H9 (cell line): ENCODE measurements around the gene ZNF775. TPM values are rescaled to one million over a fixed set of nuclear protein-coding genes. Genes with fewer than 3 reads are reported as not detected.

Experiments
- DNase-seq: peaks from one replicate; pipeline ENCODE4 v3.0.0-alpha.2; 2017
- H2AFZ ChIP-seq: one replicate; pipeline ENCODE4 v1.6.1; 2013; ENCODE audit warnings: mild to moderate bottlenecking, low read length, control low read depth, moderate library complexity
- H2AK5ac ChIP-seq: 2 replicates; pipeline ENCODE4 v1.6.1; 2013; ENCODE audit warnings: low read length, control low read depth, mixed read lengths; ENCODE audit not compliant: insufficient read length
- H2BK120ac ChIP-seq: one replicate; pipeline ENCODE4 v1.6.1; 2013; ENCODE audit warnings: low read depth, mild to moderate bottlenecking, low read length, control low read depth, inconsistent platforms; ENCODE audit not compliant: poor library complexity, severe bottlenecking
- H2BK12ac ChIP-seq: 2 replicates; pipeline ENCODE4 v1.6.1; 2013; ENCODE audit warnings: low read length, control low read depth, mixed read lengths, low read depth; ENCODE audit not compliant: insufficient read length
- H2BK15ac ChIP-seq: 2 replicates; pipeline ENCODE4 v1.6.1; 2013; ENCODE audit warnings: low read depth, low read length, control low read depth
- H2BK20ac ChIP-seq: one replicate; pipeline ENCODE4 v1.6.1; 2013; ENCODE audit warnings: low read depth, mild to moderate bottlenecking, low read length, control low read depth, inconsistent platforms; ENCODE audit not compliant: poor library complexity, severe bottlenecking
- H2BK5ac ChIP-seq: 2 replicates; pipeline ENCODE4 v1.6.1; 2013; ENCODE audit warnings: low read length, control low read depth, mixed read lengths; ENCODE audit not compliant: insufficient read length
- H3K14ac ChIP-seq: 2 replicates; pipeline ENCODE4 v1.6.1; 2013; ENCODE audit warnings: low read length, control low read depth; ENCODE audit not compliant: insufficient read depth
- H3K18ac ChIP-seq: 2 replicates; pipeline ENCODE4 v1.6.1; 2013; ENCODE audit warnings: low read depth, mild to moderate bottlenecking, mixed read lengths, low read length, control low read depth; ENCODE audit not compliant: insufficient read length
- H3K23ac ChIP-seq: 2 replicates; pipeline ENCODE4 v1.6.1; 2013; ENCODE audit warnings: low read length, control low read depth, mixed read lengths, low read depth; ENCODE audit not compliant: insufficient read length
- H3K23me2 ChIP-seq: 2 replicates; pipeline ENCODE4 v1.6.1; 2013; ENCODE audit warnings: low read depth, mild to moderate bottlenecking, mixed read lengths, low read length, control low read depth; ENCODE audit not compliant: insufficient read length, poor library complexity, severe bottlenecking
- H3K27ac ChIP-seq: 2 replicates; pipeline ENCODE4 v1.5.1; 2013; ENCODE audit warnings: low read length, control low read depth, mixed read lengths, low read depth; ENCODE audit not compliant: insufficient read length
- H3K27me3 ChIP-seq: 2 replicates; pipeline ENCODE4 v1.6.1; 2013; ENCODE audit warnings: low read length, control low read depth, inconsistent platforms; ENCODE audit not compliant: insufficient read depth
- H3K4ac ChIP-seq: 2 replicates; pipeline ENCODE4 v1.6.1; 2013; ENCODE audit warnings: low read depth, mild to moderate bottlenecking, control low read depth, inconsistent platforms, low read length, moderate library complexity
- H3K4me1 ChIP-seq: 2 replicates; pipeline ENCODE4 v1.6.1; 2013; ENCODE audit warnings: low read length, control low read depth, inconsistent platforms; ENCODE audit not compliant: insufficient read depth
- H3K4me2 ChIP-seq: 2 replicates; pipeline ENCODE4 v1.6.1; 2013; ENCODE audit warnings: low read length, control low read depth, mixed read lengths; ENCODE audit not compliant: insufficient read length, insufficient read depth
- H3K56ac ChIP-seq: 2 replicates; pipeline ENCODE4 v1.6.1; 2013; ENCODE audit warnings: low read depth, mild to moderate bottlenecking, mixed read lengths, low read length, control low read depth; ENCODE audit not compliant: insufficient read length
- H3K79me1 ChIP-seq: 2 replicates; pipeline ENCODE4 v1.6.1; 2013; ENCODE audit warnings: low read depth, mild to moderate bottlenecking, moderate library complexity, low read length, control low read depth, inconsistent platforms; ENCODE audit not compliant: insufficient read depth, poor library complexity, severe bottlenecking
- H3K79me2 ChIP-seq: 2 replicates; pipeline ENCODE4 v1.6.1; 2013; ENCODE audit warnings: low read length, control low read depth, inconsistent platforms; ENCODE audit not compliant: insufficient read depth
- H3K9ac ChIP-seq: 2 replicates; pipeline ENCODE4 v1.6.1; 2013; ENCODE audit warnings: low read length, control low read depth, mixed read lengths; ENCODE audit not compliant: insufficient read length; ENCODE audit errors: extremely low read depth
- H3K9me3 ChIP-seq: one replicate; pipeline ENCODE4 v1.6.1; 2013; ENCODE audit warnings: low read depth, low read length, inconsistent platforms; ENCODE audit not compliant: control insufficient read depth
- H3T11ph ChIP-seq: one replicate; pipeline ENCODE4 v1.6.1; 2013; ENCODE audit warnings: mild to moderate bottlenecking, low read length, control low read depth, inconsistent platforms
- H4K20me1 ChIP-seq: one replicate; pipeline ENCODE4 v1.6.1; 2013; ENCODE audit not compliant: control insufficient read depth, insufficient read length, insufficient read depth
- H4K5ac ChIP-seq: 2 replicates; pipeline ENCODE4 v1.6.1; 2013; ENCODE audit warnings: low read depth, mild to moderate bottlenecking, mixed read lengths, low read length, control low read depth; ENCODE audit not compliant: insufficient read length
- H4K8ac ChIP-seq: replicated peaks from 2 replicates; pipeline ENCODE4 v1.6.1; 2013; ENCODE audit warnings: low read length, control low read depth, mixed read lengths, low read depth; ENCODE audit not compliant: insufficient read length
- H4K91ac ChIP-seq: 2 replicates; pipeline ENCODE4 v1.6.1; 2013; ENCODE audit warnings: low read depth, mild to moderate bottlenecking, moderate library complexity, mixed read lengths, low read length, control low read depth; ENCODE audit not compliant: insufficient read length
- H3K27ac Mint-ChIP-seq, 3 experiments: 2 replicates in 2 of 3; 3 replicates in 1 of 3; pipeline ENCODE4 v1.8.0; 2020 to 2021; ENCODE audit warnings: mixed read lengths in 3 of 3, mild to moderate bottlenecking in 1 of 3, moderate library complexity in 1 of 3
- H3K27me3 Mint-ChIP-seq: 2 replicates; pipeline ENCODE4 v1.8.0; 2021; ENCODE audit warnings: low read depth, mild to moderate bottlenecking, moderate library complexity, mixed read lengths
- H3K36me3 Mint-ChIP-seq, 3 experiments: 2 replicates in 2 of 3; 3 replicates in 1 of 3; pipeline ENCODE4 v1.8.0; 2020 to 2021; ENCODE audit warnings: low read depth in 3 of 3, mixed read lengths in 3 of 3; ENCODE audit not compliant: insufficient read depth in 1 of 3
- H3K4me1 Mint-ChIP-seq, 2 experiments: 2 replicates each; pipeline ENCODE4 v1.8.0; 2020; ENCODE audit warnings: mixed read lengths in 2 of 2
- H3K4me3 Mint-ChIP-seq, 2 experiments: 2 replicates in 1 of 2; 3 replicates in 1 of 2; pipeline ENCODE4 v1.8.0; 2020 to 2021; ENCODE audit warnings: mild to moderate bottlenecking in 2 of 2, mixed read lengths in 2 of 2, moderate library complexity in 1 of 2
- H3K9me3 Mint-ChIP-seq, 2 experiments: 2 replicates in 1 of 2; 3 replicates in 1 of 2; pipeline ENCODE4 v1.8.0; 2020; ENCODE audit warnings: mild to moderate bottlenecking in 2 of 2, mixed read lengths in 2 of 2, moderate library complexity in 1 of 2
- CTCF ChIP-seq: fragments of 200-600 bp; sonication (generic); conservative IDR thresholded peaks from 3 replicates; pipeline ENCODE4 v1.8.0; 2021; ENCODE audit warnings: antibody characterized with exemption, mild to moderate bottlenecking
- WGBS: extraction: QIAGEN DNeasy Blood & Tissue Kit; methylation state at CpG from one replicate; pipeline ENCODE4 v1.1.7; 2013; ENCODE audit warnings: missing lambda C conversion rate, low lambda C conversion rate, mixed read lengths; ENCODE audit not compliant: insufficient read length; ENCODE audit errors: extremely low coverage; 5-methylcytosine and 5-hydroxymethylcytosine counted together
- total RNA-seq: library from RNA; stranded (reverse); gene quantifications from 2 replicates; pipeline ENCODE4 v1.2.1, GENCODE V29; 2021

ZNF775 gene
- total RNA-seq, 1 experiment from 2014 or later, result 10.5 TPM

- Histone ChIP-seq H3K9me3 (no peaks in the 10 kb centered on the region), H4K5ac (no peak overlapping the region), H3K23me2 (peaks cover 16% of the 10 kb centered on the region), H2AFZ (no peak overlapping the region), H3K4me1 (0 out of 2 replicates have a peak, but pooled peaks cover 3% of the 10 kb centered on the region), H3K79me1 (peaks cover 7% of the 10 kb centered on the region), H2BK12ac (peak overlapping the region; percentile 88), H3K14ac (peak overlapping the region; percentile 93; the same call in 1 of the 2 replicates), H3K9ac (peak overlapping the region; percentile 25), H4K20me1 (no peaks in the 10 kb centered on the region), H2BK20ac (no peak overlapping the region), H3K4ac (peak overlapping the region; percentile 29), H3K4me2 (peak overlapping the region; percentile 46), H3K79me2 (peaks cover 12% of the 10 kb centered on the region; the same call in 1 of the 2 replicates), H3K23ac (no peak overlapping the region), H3K27ac (no peak overlapping the region), H4K8ac (no peak overlapping the region), H2BK120ac (no peak overlapping the region), H3T11ph (no peak overlapping the region), H2BK5ac (no peak overlapping the region), H3K27me3 (no peaks in the 10 kb centered on the region), H2BK15ac (no peak overlapping the region), H3K18ac (peak overlapping the region; percentile 95), H4K91ac (peak overlapping the region; percentile 92), H2AK5ac (no peak overlapping the region), H3K56ac (no peak overlapping the region)
- TF ChIP-seq CTCF, result no peak
- peak overlapping the region; percentile 61 to 95 (median 82); a peak in 4 of 7 replicates for H3K27ac Mint-ChIP-seq
- peak overlapping the region; percentile 78 to 94 for H3K4me3 Mint-ChIP-seq
- peaks cover 9 to 25% (median 21%) of the 10 kb centered on the region in 3 experiments; a peak in 6 of 7 replicates for H3K36me3 Mint-ChIP-seq
- no peaks in the 10 kb centered on the region; the same call in none of the 2 replicates for H3K27me3 Mint-ChIP-seq
- WGBS, result no CpG with 5 or more reads among the region's 8 CpGs
- DNase-seq, result no peak
- peaks cover 41 to 48% of the 10 kb centered on the region in 2 experiments for H3K4me1 Mint-ChIP-seq
- no peaks in the 10 kb centered on the region for H3K9me3 Mint-ChIP-seq
These were observed 11.4 kb upstream of the ZNF775 start for GRCh38 chr7:150367677-150368095.
